NOMO-1 (cell line): ENCODE measurements around the gene ARSB.
"Not testable (repeated sequence)": the region's sequence is repeated elsewhere in the genome, so short reads cannot be mapped to it uniquely, and the experiment has no call there.

Experiments used
- DNase-seq, 2 experiments: peaks; one replicate each; lab custom pipeline; 2025; ENCODE audit not compliant: unreplicated experiment in 2 of 2; lab: John Stamatoyannopoulos, UW

ARSB gene

DNA sequence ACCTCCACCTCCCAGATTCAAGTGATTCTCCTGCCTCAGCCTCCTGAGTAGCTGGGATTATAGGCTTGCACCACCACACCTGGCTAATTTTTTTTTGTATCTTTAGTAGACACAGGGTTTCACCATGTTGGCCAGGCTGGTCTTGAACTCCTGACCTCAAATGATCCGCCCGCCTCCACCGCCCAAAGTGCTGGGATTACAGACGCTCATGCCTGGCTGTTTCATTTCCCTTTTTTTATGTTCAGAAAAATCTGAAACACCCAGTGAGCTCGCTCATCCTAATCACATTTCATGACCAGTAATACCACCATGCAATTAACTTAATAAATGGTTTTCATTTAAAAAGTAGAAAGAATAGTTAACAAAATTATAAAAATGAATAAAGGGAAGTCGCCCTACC, 252.4 kb downstream of the ARSB start:
- not testable (repeated sequence) for DNase-seq

DNA sequence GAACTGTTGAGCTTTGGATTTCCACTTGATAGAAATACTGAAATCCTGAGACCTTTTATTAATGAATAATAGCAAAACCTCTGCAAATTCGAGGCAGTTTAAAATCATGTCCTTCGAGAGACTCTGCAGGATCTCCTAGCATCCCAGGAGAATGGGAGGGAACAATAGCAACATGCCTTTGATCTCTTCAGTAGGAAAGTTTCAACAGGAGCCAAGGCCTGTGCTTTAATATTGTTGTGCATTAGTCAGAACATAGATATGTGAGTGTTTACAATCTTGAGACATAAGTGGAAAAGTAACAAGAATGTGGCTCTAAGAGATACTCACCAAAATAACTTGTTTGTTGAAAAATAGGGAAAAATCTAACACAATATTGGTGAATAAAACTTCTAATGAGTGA, 253.2 kb downstream of the ARSB start:
- DNase-seq, result no peak

DNA sequence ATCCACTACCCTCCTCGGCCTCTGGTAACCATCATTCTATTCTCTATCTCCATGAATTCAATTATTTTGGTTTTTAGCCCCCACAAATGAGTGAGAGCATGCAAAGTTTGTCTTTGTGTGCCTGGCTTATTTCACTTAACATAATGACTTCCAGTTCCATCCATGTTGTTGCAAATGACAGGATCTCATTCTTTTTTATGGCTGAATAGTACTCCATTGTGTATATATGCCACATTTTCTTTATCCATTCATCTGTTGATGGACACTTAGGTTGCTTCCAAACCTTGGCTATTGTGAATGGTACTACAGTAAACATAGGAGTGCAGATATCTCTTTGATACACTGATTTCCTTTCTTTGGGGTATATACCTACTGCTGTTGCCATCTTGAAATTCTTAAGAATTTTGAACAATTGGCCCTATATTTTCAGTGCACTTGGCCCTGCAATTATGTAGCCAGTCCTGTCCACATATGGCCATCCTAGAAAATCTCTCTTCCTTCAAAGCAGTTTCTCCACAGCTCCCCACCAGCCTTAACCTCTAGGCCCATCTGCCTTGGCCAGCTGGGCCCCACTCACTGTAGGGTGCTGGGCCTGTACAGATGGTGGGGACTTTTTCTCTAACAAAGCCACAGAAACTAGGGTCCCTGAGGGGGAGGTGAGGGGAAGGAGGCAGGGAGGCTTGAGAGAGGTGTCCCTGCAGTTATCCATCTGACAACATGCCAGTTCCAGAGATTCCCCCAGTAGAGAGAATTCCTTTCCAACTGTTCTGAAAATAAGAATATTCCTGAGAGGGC, 254.6 kb downstream of the ARSB start:
- no peak for DNase-seq

DNA sequence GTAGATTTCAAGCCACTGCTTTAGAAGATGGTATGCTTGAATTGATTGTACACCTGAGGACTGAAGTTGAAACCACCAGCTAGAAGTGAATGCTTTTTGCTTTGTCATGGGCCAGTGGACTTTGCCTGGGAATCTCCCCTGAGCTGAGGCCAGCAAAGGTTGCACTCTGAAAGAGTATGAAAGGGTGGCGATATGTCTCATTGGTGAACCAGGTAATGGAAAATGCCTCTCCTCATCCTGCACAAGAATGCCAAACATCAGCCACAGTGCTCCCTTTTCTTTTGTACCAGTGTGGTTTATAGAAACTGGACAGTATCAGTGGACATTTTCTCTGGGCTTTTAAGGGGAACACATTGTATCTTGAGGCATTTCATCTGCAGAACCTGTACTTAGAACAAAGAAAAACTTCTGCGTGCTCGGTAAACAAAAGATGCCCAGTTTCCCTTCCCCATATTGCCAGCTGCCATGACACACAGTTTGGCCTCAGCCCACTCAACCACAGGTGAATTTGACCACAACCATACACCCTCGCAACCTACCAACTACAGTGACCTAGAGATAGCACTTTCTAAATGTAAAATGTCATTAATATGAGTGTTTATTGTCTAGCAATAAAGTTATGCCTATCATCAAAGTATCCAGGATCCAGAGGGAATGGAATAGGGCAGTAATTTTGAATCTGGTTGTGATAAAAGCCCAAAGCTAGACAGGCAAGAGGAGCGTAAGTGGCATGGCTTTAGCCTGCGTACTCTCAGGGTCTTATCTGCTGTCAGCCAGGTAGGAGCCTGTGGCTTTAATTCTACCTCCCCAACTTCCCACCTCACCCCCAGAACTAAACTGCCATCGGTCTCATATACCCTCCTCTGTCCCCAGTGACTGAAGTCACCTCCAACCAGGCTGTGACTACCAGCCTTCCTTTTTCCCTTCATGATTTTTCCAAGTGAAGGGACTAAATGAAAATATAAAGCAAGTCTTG, 257.0 kb downstream of the ARSB start:
- DNase-seq, result no peak
